Measurements from ENCODE around the gene KMT2E.

Gene KMT2E

GRCh38 chr7:105009667-105010503 lies 4.1 kb upstream of the KMT2E start:
- DNase-seq (ENCODE audit: low read depth): no peak

- no peak for DNase-seq (ENCODE audit: low read depth)
These were observed 3.4 kb upstream of the KMT2E start for GRCh38 chr7:105010504-105011130.

GRCh38 chr7:105011141-105011830 lies 2.7 kb upstream of the KMT2E start:
- no peak for DNase-seq (ENCODE audit: low read depth)

DNA sequence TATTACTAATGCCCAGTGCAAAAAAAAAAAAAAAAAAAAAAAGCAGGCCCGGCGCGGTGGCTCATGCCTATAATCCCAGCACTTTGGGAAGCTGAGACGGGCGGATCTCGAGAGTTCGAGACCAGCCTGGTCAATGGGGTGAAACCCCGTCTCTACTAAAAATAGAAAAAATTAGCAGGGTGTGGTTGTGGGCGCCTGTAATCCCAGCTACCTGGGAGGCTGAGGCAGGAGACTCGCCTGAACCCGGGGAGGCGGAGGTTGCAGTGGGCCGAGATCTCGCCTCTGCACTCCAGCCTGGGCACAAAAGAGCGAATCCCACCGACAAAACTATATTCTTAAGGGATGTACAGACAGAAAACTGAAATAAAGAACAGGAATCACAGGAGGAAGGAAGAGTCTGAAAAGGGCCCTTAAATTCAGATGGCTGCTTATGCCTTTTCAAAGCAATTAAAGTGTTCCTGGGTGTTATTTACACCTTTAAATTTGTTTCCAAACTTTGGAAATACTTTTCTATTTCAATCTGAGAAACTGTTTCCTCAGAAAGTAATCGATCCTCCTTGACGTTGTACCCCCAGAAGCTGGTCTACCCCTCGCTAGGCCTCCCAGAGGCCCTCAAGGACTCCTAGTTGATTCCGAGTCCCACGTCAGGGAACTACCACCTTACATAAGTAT lies 2.0 kb upstream of the KMT2E start:
- DNase-seq (ENCODE audit: low read depth): no peak

GRCh38 chr7:105012503-105013220 lies 1.3 kb upstream of the KMT2E start:
- DNase-seq (ENCODE audit: low read depth): peak; percentile 100

GRCh38 chr7:105013221-105013815 lies 687 bp upstream of the KMT2E start:
- DNase-seq (ENCODE audit: low read depth): peak; percentile 90

DNA sequence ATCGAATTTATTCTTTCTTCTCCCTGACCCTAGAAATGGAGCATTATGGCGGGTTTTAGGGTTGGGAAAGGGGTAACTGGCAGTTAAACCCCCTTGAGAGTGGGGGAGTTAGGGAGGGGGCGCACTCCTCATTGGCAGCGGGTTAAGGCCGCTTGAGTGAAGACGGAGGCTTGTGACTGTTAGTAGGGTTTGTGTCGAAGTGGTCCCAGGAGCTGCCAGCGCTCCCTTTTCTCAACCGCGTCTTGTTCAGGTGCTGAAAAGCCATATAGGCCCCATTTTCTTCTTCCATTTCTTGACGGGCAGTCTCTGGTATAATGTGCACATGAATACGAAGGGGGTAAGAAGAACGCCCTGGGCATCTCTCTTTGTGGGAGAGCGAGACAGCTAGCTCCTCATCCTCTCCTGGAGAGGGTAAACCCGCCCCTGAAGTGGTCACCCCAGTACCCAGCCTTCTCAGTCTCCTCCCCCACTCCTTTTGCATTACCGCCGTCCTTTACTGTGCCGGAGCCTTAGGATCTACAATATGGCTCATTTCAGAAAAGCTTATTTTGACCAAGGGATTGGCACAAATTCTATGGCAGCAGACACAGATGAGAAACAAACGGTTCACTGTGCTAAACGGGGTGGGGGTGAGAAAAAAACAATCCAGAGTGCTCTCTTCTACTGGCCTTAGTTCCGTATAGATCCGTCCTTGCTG lies 836 bp downstream of the KMT2E start:
- peak; percentile 21 for DNase-seq (ENCODE audit: low read depth)

GRCh38 chr7:105015390-105015965 lies 1.5 kb downstream of the KMT2E start:
- DNase-seq (ENCODE audit: low read depth): no peak

GRCh38 chr7:105016068-105016708 lies 2.2 kb downstream of the KMT2E start:
- DNase-seq (ENCODE audit: low read depth): no peak

GRCh38 chr7:105016709-105017656 lies 3.0 kb downstream of the KMT2E start:
- DNase-seq (ENCODE audit: low read depth): no peak

DNA sequence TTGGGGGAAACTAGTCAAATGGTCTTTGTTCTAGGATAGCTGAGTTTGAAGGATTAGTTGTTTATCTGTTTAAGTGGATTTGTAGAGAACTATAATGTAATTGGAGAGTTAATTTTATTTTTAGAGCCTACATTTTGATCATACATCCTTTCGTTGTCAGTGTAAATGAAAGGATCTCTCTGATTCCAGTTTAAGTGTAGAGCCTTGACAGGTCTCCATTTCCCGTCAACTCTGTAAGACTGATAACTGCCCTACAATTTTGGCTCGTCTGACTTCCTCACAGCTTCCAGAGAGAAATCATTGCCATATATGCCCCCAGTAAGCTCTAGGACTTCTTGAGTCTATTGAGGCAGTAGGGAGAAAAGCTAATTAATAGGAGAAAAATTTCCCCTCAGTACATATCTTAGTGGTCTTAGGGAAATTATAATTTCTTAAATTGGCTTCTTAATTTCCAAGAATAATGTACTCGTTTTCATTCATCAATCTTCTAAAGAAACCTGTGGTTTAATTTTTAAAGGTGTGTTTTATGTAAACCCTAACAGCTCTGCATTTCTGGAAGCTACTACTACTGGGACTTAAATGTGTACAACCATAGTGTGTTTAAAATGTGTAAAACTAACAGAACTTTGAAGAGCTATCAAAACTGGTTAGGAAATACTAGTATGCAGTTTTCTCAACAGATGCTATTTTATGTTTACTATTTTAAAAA lies 3.8 kb downstream of the KMT2E start:
- DNase-seq (ENCODE audit: low read depth): no peak

DNA sequence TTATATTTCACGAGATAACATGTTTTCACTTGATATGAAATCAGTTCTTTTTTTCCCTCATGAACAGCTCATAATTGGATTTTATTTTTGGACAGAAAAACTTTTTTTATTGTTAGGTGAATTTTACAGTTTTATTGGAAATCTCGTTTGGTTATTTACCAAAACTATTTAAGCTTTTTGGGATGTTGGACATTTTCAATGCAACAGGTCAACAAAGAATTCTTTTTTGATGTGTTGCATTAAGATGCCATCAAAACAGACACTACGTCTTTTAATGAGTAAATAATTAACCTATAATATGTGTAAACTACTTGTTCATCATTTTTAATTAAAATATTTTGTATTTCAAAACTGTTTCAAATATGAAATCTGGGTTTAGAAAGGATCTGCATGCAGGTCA lies 5.3 kb downstream of the KMT2E start:
- no peak for DNase-seq (ENCODE audit: low read depth)

GRCh38 chr7:105020926-105021325 lies 6.9 kb downstream of the KMT2E start:
- DNase-seq (ENCODE audit: low read depth): no peak

DNA sequence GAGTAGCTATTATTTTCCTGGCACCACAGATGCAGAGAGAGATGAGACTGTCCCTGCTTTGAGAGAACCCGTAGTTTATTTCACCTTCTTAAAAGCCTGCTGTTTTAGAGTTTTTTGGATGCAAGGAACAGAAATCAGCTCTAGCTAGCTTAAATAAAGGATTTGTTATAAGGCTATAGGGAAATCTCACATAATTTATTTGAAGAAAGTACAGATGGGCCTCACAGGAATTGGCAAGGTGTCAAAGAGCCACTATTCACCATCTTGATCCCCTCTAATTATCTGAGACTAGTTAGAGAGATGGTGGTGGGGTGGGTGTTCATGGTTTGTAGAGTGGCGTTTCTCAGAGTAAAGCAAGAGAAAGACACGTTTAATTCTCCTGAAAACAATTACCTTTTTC lies 7.3 kb downstream of the KMT2E start:
- DNase-seq (ENCODE audit: low read depth): no peak

GRCh38 chr7:105021967-105022366 lies 8.0 kb downstream of the KMT2E start:
- no peak for DNase-seq (ENCODE audit: low read depth)

DNA sequence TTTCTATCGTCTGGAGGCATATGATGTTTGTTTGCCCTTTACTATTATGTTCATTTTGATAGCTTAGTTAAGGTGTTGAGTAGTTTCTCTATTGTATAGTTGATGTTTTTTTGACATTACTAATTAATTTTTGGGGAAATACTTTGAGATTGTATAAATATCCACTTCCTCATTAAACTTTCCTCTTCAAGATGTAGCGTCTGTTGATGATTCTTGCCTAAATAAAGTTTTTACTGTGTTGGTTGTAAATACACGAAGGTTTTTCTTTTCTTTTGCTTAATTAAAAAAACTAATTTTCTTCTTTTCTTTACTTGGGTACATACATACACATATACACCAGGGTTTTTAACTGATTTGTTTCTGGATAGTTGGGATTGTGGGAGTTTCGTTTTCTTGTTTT lies 8.5 kb downstream of the KMT2E start:
- DNase-seq (ENCODE audit: low read depth): no peak

GRCh38 chr7:105024734-105025133 lies 10.7 kb downstream of the KMT2E start:
- no peak for DNase-seq (ENCODE audit: low read depth)

DNA sequence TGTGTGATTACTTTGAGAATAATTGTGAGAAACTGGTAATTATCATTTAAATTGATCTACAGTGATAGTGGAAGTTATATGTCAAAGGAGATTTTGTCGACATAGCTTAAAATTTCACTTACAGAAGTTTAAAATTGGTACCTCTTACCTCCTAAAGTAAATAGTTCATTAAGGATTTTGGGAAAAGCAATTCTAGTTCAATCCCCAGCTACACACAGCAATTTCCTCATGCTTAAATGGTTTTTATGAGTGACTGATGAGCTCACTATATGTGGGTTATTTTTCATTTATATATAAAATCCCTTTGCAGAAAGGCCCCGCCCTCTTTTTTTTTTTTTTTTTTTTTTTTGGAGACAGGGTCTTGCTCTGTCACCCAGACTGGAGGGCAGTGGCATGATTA lies 12.7 kb downstream of the KMT2E start:
- no peak for DNase-seq (ENCODE audit: low read depth)

Data from activated gamma-delta T cell treated with anti-CD3 and anti-CD28 coated beads, Interleukin-2, amount 50 U/mL, for 16 hours (primary cell).